ENCODE data around the gene CACNA1H.

DNA sequence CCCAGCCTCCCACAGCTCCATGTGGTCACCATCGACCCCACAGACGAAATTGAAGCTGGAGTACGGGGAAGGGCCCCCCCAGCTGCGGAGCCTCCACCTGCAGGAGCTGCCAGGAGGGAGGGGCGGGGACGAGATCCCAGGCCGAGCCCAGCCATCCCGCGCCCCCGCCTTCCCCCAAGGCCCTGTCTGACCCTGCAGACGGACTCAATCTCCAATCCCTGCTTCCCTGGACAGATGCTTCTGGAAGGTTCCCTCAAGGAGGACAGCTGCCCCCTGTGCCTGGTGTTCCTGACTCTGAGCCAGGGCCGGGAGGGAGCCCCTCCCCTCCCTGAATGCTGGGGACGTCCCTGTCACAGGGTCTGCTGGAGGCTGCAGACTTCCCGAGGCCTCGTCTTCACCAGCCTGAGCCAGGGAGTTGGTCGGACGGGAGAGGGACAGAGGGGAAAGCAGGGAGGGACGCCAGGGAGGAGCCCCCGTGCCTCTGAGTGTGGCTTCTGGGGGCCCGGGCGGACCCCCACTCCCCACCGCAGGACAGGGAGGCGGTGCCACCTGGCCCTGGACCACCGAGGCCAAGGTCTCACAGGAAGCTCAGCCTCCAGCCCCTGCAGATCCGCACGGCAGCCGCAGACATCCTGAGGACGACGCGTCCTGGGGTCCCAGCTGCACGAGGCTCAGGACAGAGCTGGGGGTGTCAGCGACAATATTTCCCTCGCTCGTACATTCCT, 35.6 kb upstream of the CACNA1H start:
- TF ChIP-seq, protein P1, sequence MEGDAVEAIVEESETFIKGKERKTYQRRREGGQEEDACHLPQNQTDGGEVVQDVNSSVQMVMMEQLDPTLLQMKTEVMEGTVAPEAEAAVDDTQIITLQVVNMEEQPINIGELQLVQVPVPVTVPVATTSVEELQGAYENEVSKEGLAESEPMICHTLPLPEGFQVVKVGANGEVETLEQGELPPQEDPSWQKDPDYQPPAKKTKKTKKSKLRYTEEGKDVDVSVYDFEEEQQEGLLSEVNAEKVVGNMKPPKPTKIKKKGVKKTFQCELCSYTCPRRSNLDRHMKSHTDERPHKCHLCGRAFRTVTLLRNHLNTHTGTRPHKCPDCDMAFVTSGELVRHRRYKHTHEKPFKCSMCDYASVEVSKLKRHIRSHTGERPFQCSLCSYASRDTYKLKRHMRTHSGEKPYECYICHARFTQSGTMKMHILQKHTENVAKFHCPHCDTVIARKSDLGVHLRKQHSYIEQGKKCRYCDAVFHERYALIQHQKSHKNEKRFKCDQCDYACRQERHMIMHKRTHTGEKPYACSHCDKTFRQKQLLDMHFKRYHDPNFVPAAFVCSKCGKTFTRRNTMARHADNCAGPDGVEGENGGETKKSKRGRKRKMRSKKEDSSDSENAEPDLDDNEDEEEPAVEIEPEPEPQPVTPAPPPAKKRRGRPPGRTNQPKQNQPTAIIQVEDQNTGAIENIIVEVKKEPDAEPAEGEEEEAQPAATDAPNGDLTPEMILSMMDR (IDR thresholded peaks at IDR 0.05) = no peak
- no peak for TF ChIP-seq POLR2A (IDR thresholded peaks at IDR 0.05)

All from testis (tissue), 2 donors.